Endothelial cell of umbilical vein (primary cell): ENCODE results near the gene C10orf105. TPM values are rescaled to one million over a fixed set of nuclear protein-coding genes. Genes with fewer than 3 reads are reported as not detected.

Source experiments
- BruUV-seq: library from RNA; stranded (reverse); fragments of 400-500 nt; replicated peaks from 2 replicates; lab custom pipeline; 2021; lab: Mats Ljungman, UMichigan
- CTCF ChIA-PET: fragments of 300-600, 350-600 bp; sonication (Branson Sonifier 250); formaldehyde crosslinking; loops from one replicate; lab custom pipeline; 2021; ENCODE audit warnings: antibody characterized with exemption, inconsistent platforms; lab: Charles Lee
- POLR2A ChIA-PET: fragments of 300-600, 350-600 bp; sonication (Branson Sonifier 250); formaldehyde crosslinking; loops from one replicate; lab custom pipeline; 2021; ENCODE audit warnings: antibody characterized with exemption, inconsistent platforms; lab: Charles Lee
- DNase-seq: peaks from one replicate; pipeline ENCODE4 v3.0.0-alpha.2; 2011; ENCODE audit warnings: low read depth, low spot score
- FAIRE-seq: peaks from 2 replicates; lab custom pipeline; 2011; peaks lifted over from hg19 to GRCh38; lab: Jason Lieb, UNC
- H2AFZ ChIP-seq: 2 replicates; pipeline ENCODE4 v1.6.0; 2012; ENCODE audit warnings: low read depth, low read length, control low read depth, inconsistent platforms
- H3K27ac ChIP-seq: 2 replicates; pipeline ENCODE4 v1.5.1; 2011; ENCODE audit warnings: low read depth, mild to moderate bottlenecking, control low read depth, low read length, moderate library complexity; ENCODE audit not compliant: insufficient read depth
- H3K27me3 ChIP-seq, 2 experiments: 2 replicates each; pipeline versions ENCODE4 v1.6.0 to v1.6.1; 2011; ENCODE audit warnings: low read length in 2 of 2, mixed read lengths in 1 of 2; ENCODE audit not compliant: control insufficient read depth in 2 of 2, insufficient read depth in 2 of 2
- H3K36me3 ChIP-seq, 2 experiments: 2 replicates in 1 of 2; 3 replicates in 1 of 2; pipeline ENCODE4 v1.5.1; 2011; ENCODE audit warnings: low read length in 2 of 2, mild to moderate bottlenecking in 1 of 2, moderate library complexity in 1 of 2; ENCODE audit not compliant: control insufficient read depth in 2 of 2, insufficient read depth in 2 of 2; ENCODE audit errors: extremely low read depth in 1 of 2
- H3K4me1 ChIP-seq: 3 replicates; pipeline ENCODE4 v1.5.1; 2011; ENCODE audit warnings: mild to moderate bottlenecking, low read length; ENCODE audit not compliant: control insufficient read depth, insufficient read depth; ENCODE audit errors: extremely low read depth
- H3K4me2 ChIP-seq: 2 replicates; pipeline ENCODE4 v1.6.1; 2011; ENCODE audit warnings: low read length, control low read depth, mixed read lengths; ENCODE audit not compliant: insufficient read depth
- H3K4me3 ChIP-seq, 3 experiments: fragments of 200-600 bp in 1 of 3; sonication (generic), shearing (Covaris generic) in 1 of 3; replicated peaks in 1 of 3; 2 replicates each; pipeline ENCODE4 v1.5.1; 2011 to 2016; ENCODE audit warnings: control low read depth in 3 of 3, low read length in 3 of 3, mild to moderate bottlenecking in 2 of 3, inconsistent platforms in 1 of 3, low read depth in 1 of 3, moderate library complexity in 1 of 3; ENCODE audit not compliant: insufficient read depth in 1 of 3
- H3K79me2 ChIP-seq: 2 replicates; pipeline ENCODE4 v1.6.0; 2012; ENCODE audit warnings: low read length, inconsistent platforms; ENCODE audit not compliant: control insufficient read depth, insufficient read depth
- H3K9ac ChIP-seq: replicated peaks from 2 replicates; pipeline ENCODE3; 2011; ENCODE audit warnings: low read length, control low read depth; ENCODE audit not compliant: insufficient read depth; ENCODE audit errors: extremely low read depth
- H3K9me1 ChIP-seq: replicated peaks from 3 replicates; pipeline ENCODE4 v1.6.0; 2011; ENCODE audit warnings: mild to moderate bottlenecking, low read length; ENCODE audit not compliant: control insufficient read depth, insufficient read depth; ENCODE audit errors: extremely low read depth
- H3K9me3 ChIP-seq: replicated peaks from 2 replicates; pipeline ENCODE4 v1.5.1; 2012; ENCODE audit warnings: low read length, inconsistent platforms; ENCODE audit not compliant: control insufficient read depth, insufficient read depth
- H4K20me1 ChIP-seq: replicated peaks from 2 replicates; pipeline ENCODE3; 2011; ENCODE audit warnings: mild to moderate bottlenecking, low read length; ENCODE audit not compliant: control insufficient read depth, insufficient read depth; ENCODE audit errors: extremely low read depth
- CTCF ChIP-seq, 2 donors: IDR thresholded peaks; 1 replicate in 1 of 2; 2 replicates in 1 of 2; pipeline ENCODE4 v1.5.1; 2011; ENCODE audit warnings: low read length in 2 of 2, mild to moderate bottlenecking in 2 of 2, moderate library complexity in 2 of 2, control low read depth in 1 of 2, inconsistent platforms in 1 of 2, low read depth in 1 of 2; ENCODE audit not compliant: insufficient read depth in 1 of 2; ENCODE audit errors: extremely low read depth in 1 of 2
- EZH2 ChIP-seq: IDR thresholded peaks from 2 replicates; pipeline ENCODE4 v1.6.1; 2012; ENCODE audit warnings: borderline replicate concordance, low read depth, mild to moderate bottlenecking, moderate library complexity, low read length, inconsistent platforms; ENCODE audit not compliant: severe bottlenecking
- FOS ChIP-seq: IDR thresholded peaks from 2 replicates; pipeline ENCODE4 v1.6.1; 2011; ENCODE audit warnings: mild to moderate bottlenecking, low read length, moderate library complexity, borderline replicate concordance; ENCODE audit not compliant: insufficient read depth
- GATA2 ChIP-seq: IDR thresholded peaks from 2 replicates; pipeline ENCODE4 v1.7.0; 2011; ENCODE audit warnings: low read depth, mild to moderate bottlenecking, moderate library complexity, mixed read lengths, low read length; ENCODE audit not compliant: insufficient read length, insufficient read depth
- JUN ChIP-seq: IDR thresholded peaks from 2 replicates; pipeline ENCODE4 v1.6.1; 2011; ENCODE audit warnings: borderline replicate concordance, low read depth; ENCODE audit not compliant: insufficient read length, insufficient read depth
- MYC ChIP-seq: IDR thresholded peaks from one replicate; pipeline ENCODE4 v1.6.1; 2011; ENCODE audit warnings: mild to moderate bottlenecking, low read depth, low read length
- POLR2A ChIP-seq: IDR thresholded peaks from 2 replicates; pipeline ENCODE4 v1.6.1; 2012; ENCODE audit warnings: low read depth, mild to moderate bottlenecking, control low read depth, low read length
- POLR2AphosphoS5 ChIP-seq: IDR thresholded peaks from 2 replicates; pipeline ENCODE4 v1.6.1; 2012; ENCODE audit warnings: low read depth, mild to moderate bottlenecking, control low read depth, low read length, moderate library complexity; ENCODE audit not compliant: insufficient read depth
- dilution Hi-C: fragments of 300-500 bp; cut with MboI; formaldehyde crosslinking; loops from one replicate; pipeline ENCODE4 v1.15.0; 2019; ENCODE audit warnings: low sequenced_read_pairs; ENCODE audit not compliant: extremely low pct_ligation_motif_present
- intact Hi-C: fragments of 100-400 bp; cut with micrococcal nuclease; formaldehyde crosslinking; loops from one replicate; pipeline ENCODE4 v1.10.0; 2022
- polyA plus RNA-seq, 4 experiments: library from polyadenylated mRNA; depleted of rRNA in 3 of 4; stranded (reverse) in 3 of 4; unstranded in 1 of 4; fragments of >200 nt; gene quantifications; 2 replicates each; pipeline versions ENCODE4 v1.2.1 to v1.2.3, GENCODE V29; 2011 to 2012; ENCODE audit warnings: missing spikeins in 1 of 4
- total RNA-seq: library from RNA; stranded (reverse); gene quantifications from 2 replicates; pipeline ENCODE4 v1.2.3, GENCODE V29; 2021

Gene C10orf105
- total and polyA plus RNA-seq, 2 donors (not counting 3 experiments of a cell fraction or from before 2014, with no cell fraction given) = not detected

DNA sequence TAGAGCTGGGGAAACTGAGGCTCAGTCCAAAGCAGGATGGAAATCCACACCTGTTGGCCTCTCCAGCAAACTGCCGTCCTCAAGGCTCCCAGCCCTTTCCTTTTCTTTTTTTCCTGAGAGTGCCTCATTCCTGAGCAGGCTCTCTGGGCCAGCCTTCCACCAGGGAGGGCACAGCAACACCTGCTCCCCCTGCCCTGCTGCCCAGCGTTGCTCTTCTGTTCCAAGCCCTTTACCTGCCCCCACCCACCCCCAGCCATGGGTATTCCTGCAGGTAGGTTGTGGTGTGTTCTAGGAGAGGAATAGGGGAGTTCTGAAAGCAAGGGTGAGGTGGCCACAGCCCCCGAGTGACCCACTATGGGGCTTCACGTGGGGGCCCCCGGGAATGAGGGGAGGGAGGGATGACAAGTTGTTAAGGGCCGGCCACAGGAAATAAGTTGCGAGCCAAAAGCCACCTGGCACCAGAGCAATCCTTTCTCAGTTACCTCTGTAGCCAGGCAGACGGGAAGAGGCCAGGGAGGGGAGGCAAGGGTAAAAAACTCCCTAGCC, 34.5 kb upstream of the C10orf105 start:
- Histone ChIP-seq H3K4me1 (peaks cover 2% of the 10 kb centered on the region), H3K36me3 (no peaks in the 10 kb centered on the region), H2AFZ (no peak overlapping the region), H3K9me3 (no peaks in the 10 kb centered on the region), H3K79me2 (no peaks in the 10 kb centered on the region), H3K27ac (no peak overlapping the region), H4K20me1 (no peaks in the 10 kb centered on the region), H3K27me3 (peaks cover 6 to 9% of the 10 kb centered on the region in 2 experiments), H3K9me1 (no peaks in the 10 kb centered on the region), H3K9ac (no peak overlapping the region), H3K4me3 (no peak overlapping the region), H3K4me2 (no peak overlapping the region)
- dilution Hi-C loops = no loop called here
- no peak for FAIRE-seq
- BruUV-seq = no TSS peak
- ChIA-PET POLR2A (no interaction called here), CTCF (no interaction called here)
- intact Hi-C loops = no loop called here
- DNase-seq = no peak
- TF ChIP-seq EZH2 (no peak), FOS (no peak), POLR2AphosphoS5 (no peak), MYC (no peak), JUN (no peak), CTCF (IDR thresholded peaks at IDR 0.05; ENCODE audit: extremely low read depth in 1 of 2, insufficient read depth in 1 of 2, low read depth in 1 of 2, low read length in 2 of 2) (no peak), GATA2 (no peak), POLR2A (no peak)
